Body of pancreas (tissue), 4 donors: ENCODE measurements around the gene TNRC6B. TPM values are rescaled to one million over a fixed set of nuclear protein-coding genes. Genes with fewer than 3 reads are reported as not detected.
"Not testable (repeated sequence)": the region's sequence is repeated elsewhere in the genome, so short reads cannot be mapped to it uniquely, and the experiment has no call there.

ENCODE experiments used
- ATAC-seq: fragments of 150-250 bp; one replicate; pipeline ENCODE4 v1.9.1; 2016
- DNase-seq, 4 donors: peaks; one replicate each; pipeline ENCODE4 v3.0.0-alpha.2; 2019
- H3K27ac ChIP-seq, 4 donors: fragments of 200-600 bp; sonication (generic); 1 replicate in 3 of 4; 2 replicates in 1 of 4; pipeline versions ENCODE4 v1.5.1 to v1.6.1; 2016 to 2019; ENCODE audit warnings: mild to moderate bottlenecking in 1 of 4, mixed read lengths in 1 of 4, moderate library complexity in 1 of 4
- H3K27me3 ChIP-seq, 2 donors: fragments of 200-600 bp; sonication (generic); one replicate each; pipeline ENCODE4 v1.6.0; 2016; ENCODE audit warnings: mild to moderate bottlenecking in 1 of 2
- H3K36me3 ChIP-seq, 2 donors: fragments of 200-600 bp; sonication (generic); replicated peaks in 1 of 2; 2 replicates each; pipeline ENCODE4 v1.5.1; 2016; ENCODE audit warnings: low read depth in 2 of 2; ENCODE audit not compliant: insufficient read depth in 1 of 2
- H3K4me1 ChIP-seq: fragments of 200-600 bp; sonication (generic); one replicate; pipeline ENCODE4 v1.6.0; 2016
- H3K4me3 ChIP-seq, 2 donors: fragments of 200-600 bp; sonication (generic); 1 replicate in 1 of 2; 2 replicates in 1 of 2; pipeline ENCODE4 v1.5.1; 2016 to 2019
- H3K9me3 ChIP-seq, 3 donors: fragments of 200-600 bp; sonication (generic); 1 replicate in 2 of 3; 2 replicates in 1 of 3; pipeline ENCODE4 v1.5.1; 2016
- CTCF ChIP-seq, 7 experiments: fragments of 450-650 bp in 4 of 7; fragments of 200-600 bp in 3 of 7; sonication (generic) in 3 of 7; IDR thresholded peaks; one replicate each; pipeline ENCODE4 v1.5.1; 2016 to 2019; ENCODE audit warnings: antibody characterized with exemption in 7 of 7
- POLR2A ChIP-seq, 3 donors: fragments of 450-650 bp; IDR thresholded peaks; one replicate each; pipeline ENCODE4 v1.6.1; 2016; ENCODE audit warnings: antibody characterized with exemption in 3 of 3, mild to moderate bottlenecking in 2 of 3
- WGBS, 2 donors: methylation state at CpG; one replicate each; pipeline ENCODE4 v1.1.5; 2017; 5-methylcytosine and 5-hydroxymethylcytosine counted together
- intact Hi-C: fragments of 100-400 bp; cut with DNase I; formaldehyde crosslinking; loops from one replicate; pipeline ENCODE4 v1.15.1; 2023
- total RNA-seq, 2 donors: library from RNA; depleted of rRNA; stranded (reverse); fragments of >200 nt; gene quantifications; one replicate each; pipeline ENCODE4 v1.1.0, GENCODE V29; 2016

TNRC6B gene
- total RNA-seq, 2 donors from 2014 or later: 25.2 to 39.9 TPM

GRCh38 chr22:40182231-40182835 lies 4.6 kb downstream of the TNRC6B start:
- DNase-seq (no peak), ATAC-seq (no peak)
- 29 to 37% methylated on average over 4 of the region's 4 CpGs for WGBS, 2 donors
- no peaks in the 10 kb centered on the region for H3K27me3 ChIP-seq
- intact Hi-C loops: no loop called here
- no peak overlapping the region for H3K4me3 ChIP-seq
- no peaks in the 10 kb centered on the region for H3K9me3 ChIP-seq
- no peak for TF ChIP-seq CTCF (IDR thresholded peaks at IDR 0.05)
- TF ChIP-seq POLR2A (IDR thresholded peaks at IDR 0.05): no peak
- peak overlapping the region in 3 of 4 donors; percentile 11 to 66 (median 63) for H3K27ac ChIP-seq
- H3K4me1 ChIP-seq: peaks cover 82% of the 10 kb centered on the region
- no peaks in the 10 kb centered on the region for H3K36me3 ChIP-seq

DNA sequence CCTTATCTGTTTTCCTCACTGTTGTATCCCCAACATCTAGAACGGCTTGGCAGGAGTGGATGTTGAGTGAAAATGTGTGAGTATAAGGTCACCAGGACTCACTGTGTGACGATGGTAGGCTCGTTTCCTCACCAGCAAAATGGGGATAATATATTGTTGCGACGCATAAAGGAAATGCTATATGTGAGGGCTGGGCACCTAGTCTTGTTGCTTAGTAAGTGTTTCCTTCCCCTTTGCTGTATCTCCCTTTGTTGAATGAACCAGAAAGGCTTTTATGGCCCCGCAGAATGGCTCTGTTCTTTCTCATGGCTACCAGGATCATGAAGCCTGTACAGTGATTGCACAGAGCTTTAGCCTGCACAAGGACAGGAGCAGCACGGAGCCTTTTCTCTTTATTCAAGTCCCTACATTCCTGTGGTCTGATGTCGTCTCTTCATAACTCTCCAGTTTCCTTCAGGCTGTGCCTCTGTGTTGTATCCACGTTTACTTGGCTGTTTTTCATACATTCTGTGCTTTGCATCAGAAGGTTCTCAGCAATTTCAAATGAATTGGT lies 5.4 kb downstream of the TNRC6B start:
- intact Hi-C loops: no loop called here
- WGBS, 2 donors: 27 to 31% methylated on average over 9 of the region's 9 CpGs

DNA sequence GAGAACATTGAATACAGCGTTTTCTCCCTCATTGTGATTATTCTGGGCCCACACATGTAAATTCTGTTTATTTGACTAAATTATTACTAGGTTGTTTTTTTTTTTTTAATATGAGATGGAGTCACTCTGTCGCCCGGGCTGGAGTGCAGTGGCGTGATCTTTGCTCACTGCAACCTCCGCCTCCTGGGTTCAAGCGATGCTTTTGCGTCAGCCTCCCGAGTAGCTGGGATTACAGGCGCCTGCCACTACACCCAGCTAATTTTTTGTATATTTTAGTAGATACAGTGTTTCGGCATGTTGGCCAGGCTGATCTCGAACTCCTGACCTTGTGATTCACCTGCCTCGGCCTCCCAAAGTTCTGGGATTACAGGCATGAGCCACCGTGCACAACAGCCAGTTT lies 5.9 kb downstream of the TNRC6B start:
- H3K9me3 ChIP-seq, intact Hi-C loops, H3K4me3 ChIP-seq, H3K27me3 ChIP-seq, DNase-seq, ATAC-seq, H3K36me3 ChIP-seq: not testable (repeated sequence)
- peak overlapping the region; percentile 46 to 66 (median 55) for H3K27ac ChIP-seq
- WGBS, 2 donors: 46 to 60% methylated on average over 13 of the region's 13 CpGs
- peaks cover 90% of the 10 kb centered on the region for H3K4me1 ChIP-seq

More for the DNA sequence above, 5.4 kb downstream of the TNRC6B start:
- Histone ChIP-seq H3K27ac (peak overlapping the region in 3 of 4 donors; percentile 46 to 66 (median 63)), H3K4me3 (no peak overlapping the region), H3K27me3 (no peaks in the 10 kb centered on the region), H3K9me3 (no peaks in the 10 kb centered on the region), H3K4me1 (peaks cover 89% of the 10 kb centered on the region), H3K36me3 (no peaks in the 10 kb centered on the region)
- DNase-seq (peak in 2 of 4 donors; percentile 19 to 40), ATAC-seq (peak; percentile 41)
- TF ChIP-seq CTCF (IDR thresholded peaks at IDR 0.05) (no peak), POLR2A (IDR thresholded peaks at IDR 0.05) (peak in 1 of 3 donors; percentile 21)

DNA sequence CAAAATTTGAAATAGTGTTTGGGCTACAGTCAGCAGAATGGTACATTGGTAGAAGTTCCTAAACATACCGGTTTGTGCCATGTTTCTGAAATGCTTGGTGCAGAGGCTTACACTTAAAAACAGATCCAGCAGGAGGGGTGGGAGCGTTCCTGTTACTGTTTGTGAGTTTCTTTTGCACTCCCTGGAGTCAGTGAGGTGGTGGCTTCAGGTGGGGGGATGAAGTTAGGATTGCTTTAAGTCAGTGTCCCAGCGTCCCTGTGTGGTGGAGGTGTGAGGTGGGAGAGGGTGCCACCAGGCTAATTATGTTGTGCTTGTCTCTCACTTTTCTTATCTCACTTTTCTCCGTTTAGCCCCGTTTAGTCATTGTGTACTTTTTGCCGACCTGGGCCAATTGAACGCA lies 9.7 kb downstream of the TNRC6B start:
- Histone ChIP-seq H3K4me1 (peaks cover 73% of the 10 kb centered on the region), H3K9me3 (no peaks in the 10 kb centered on the region), H3K27ac (no peak overlapping the region), H3K27me3 (no peaks in the 10 kb centered on the region), H3K4me3 (no peak overlapping the region), H3K36me3 (no peaks in the 10 kb centered on the region)
- DNase-seq (no peak), ATAC-seq (no peak)
- intact Hi-C loops: no loop called here
- 41 to 45% methylated on average over 7 of the region's 7 CpGs for WGBS, 2 donors
- TF ChIP-seq CTCF (IDR thresholded peaks at IDR 0.05) (no peak), POLR2A (IDR thresholded peaks at IDR 0.05) (no peak)

DNA sequence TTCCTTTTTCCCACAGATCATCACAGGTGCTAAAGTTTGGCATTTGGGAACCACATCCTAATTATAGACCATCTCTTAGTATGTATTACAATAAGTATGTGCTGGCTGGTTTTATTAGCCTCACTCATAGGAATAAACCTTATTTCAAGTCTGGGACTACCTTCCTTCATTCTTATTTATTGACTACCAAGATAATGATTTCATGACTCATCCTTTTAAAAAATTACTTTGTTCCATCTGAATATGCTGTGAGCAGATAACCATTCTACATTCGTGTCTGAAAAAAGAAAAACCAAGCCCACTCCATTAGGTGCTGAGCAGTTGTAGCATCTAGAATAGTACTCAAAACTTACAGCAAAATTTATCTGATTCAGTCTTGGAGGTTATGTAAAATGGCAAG lies 12.3 kb downstream of the TNRC6B start:
- no peak for TF ChIP-seq CTCF (IDR thresholded peaks at IDR 0.05)
- TF ChIP-seq POLR2A (IDR thresholded peaks at IDR 0.05): no peak
- no peaks in the 10 kb centered on the region for H3K9me3 ChIP-seq
- H3K27ac ChIP-seq: no peak overlapping the region
- no peak for ATAC-seq
- intact Hi-C loops: no loop called here
- H3K4me1 ChIP-seq: peaks cover 62% of the 10 kb centered on the region
- no peaks in the 10 kb centered on the region for H3K36me3 ChIP-seq
- no peaks in the 10 kb centered on the region for H3K27me3 ChIP-seq
- 68 to 69% methylated on average over 1 of the region's 1 CpG for WGBS, 2 donors
- no peak for DNase-seq
- no peak overlapping the region for H3K4me3 ChIP-seq
